ENCODE results near the gene NCBP3. TPM values are rescaled to one million over a fixed set of nuclear protein-coding genes. Genes with fewer than 3 reads are reported as not detected.

NCBP3 gene
- total and polyA plus RNA-seq, 9 of the 15 experiments (the other 6 are each of a cell fraction or from before 2014, with no cell fraction given), result 3.1 to 25.5 (median 20.5) TPM

DNA sequence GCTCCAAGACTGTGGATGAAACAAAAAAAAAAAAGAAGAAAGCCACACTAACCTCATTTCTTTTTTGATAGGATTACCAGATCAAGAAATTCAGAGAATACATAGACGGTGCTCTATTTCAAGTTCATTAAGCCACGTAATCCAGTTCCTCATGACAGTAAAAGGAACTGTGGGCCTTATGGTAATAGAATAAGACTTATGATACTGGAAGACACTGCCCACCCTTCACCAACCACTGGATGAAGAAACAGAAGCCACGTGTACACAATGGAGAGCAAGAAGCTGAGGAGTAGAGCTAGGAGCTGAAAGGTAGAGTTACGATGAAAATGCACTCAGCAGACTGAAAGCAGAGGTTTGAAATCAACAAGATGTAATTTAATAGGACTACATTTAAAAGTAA, 11.2 kb downstream of the NCBP3 start:
- no peak overlapping the region for H3K27ac ChIP-seq (ENCODE audit: extremely low read depth, low read depth, low read length)
- no peak overlapping the region for H3K4me2 ChIP-seq (ENCODE audit: insufficient read depth, low read length)
- no peak overlapping the region for H3K9ac ChIP-seq (ENCODE audit: insufficient read depth in 1 of 2, low read depth in 2 of 2, low read length in 2 of 2)
- no peak overlapping the region for H2AFZ ChIP-seq (ENCODE audit: low read depth, low read length)
- no TSS peak for BruUV-seq (replicated peaks)
- H3K36me3 ChIP-seq (ENCODE audit: control insufficient read depth, insufficient read depth, low read length), result peaks cover 56% of the 10 kb centered on the region; the same call in 2 of the 3 replicates
- DNase-seq (ENCODE audit: extremely low read depth in 1 of 4, low spot score in 3 of 4), result no peak
- H3K4me1 ChIP-seq (replicated peaks in 1 of 2; ENCODE audit: control insufficient read depth in 2 of 2, insufficient read depth in 2 of 2, low read length in 2 of 2), result no peaks in the 10 kb centered on the region
- FAIRE-seq, result no peak
- ATAC-seq, result no peak
- CTCF ChIA-PET (ENCODE audit: low intra/inter-chr PET ratio), result no interaction called here
- POLR2A ChIA-PET, result interaction anchor here (1.1 kb wide), 1 partner anchor 9 kb away, joined by 5 read pairs; no protein-coding TSS in a partner anchor
- intact Hi-C loops (cut with micrococcal nuclease) (no loop called here), in situ Hi-C loops (cut with MboI) (no loop called here)
- H3K9me1 ChIP-seq (ENCODE audit: control insufficient read depth, insufficient read depth, low read length), result no peaks in the 10 kb centered on the region
- H3K27me3 ChIP-seq (ENCODE audit: control insufficient read depth in 2 of 2, insufficient read depth in 2 of 2, low read length in 2 of 2), result no peaks in the 10 kb centered on the region
- no peaks in the 10 kb centered on the region; the same call in 2 of the 3 replicates for H3K79me2 ChIP-seq (ENCODE audit: control insufficient read depth, insufficient read depth, low read length)
- TF ChIP-seq GTF2E2 (tag; IDR thresholded peaks at IDR 0.05), result no peak
- no peak overlapping the region for H3K4me3 ChIP-seq
- H3K9me3 ChIP-seq (replicated peaks; ENCODE audit: control insufficient read depth, insufficient read depth, low read depth, low read length), result no peaks in the 10 kb centered on the region
- H4K20me1 ChIP-seq (replicated peaks; ENCODE audit: control insufficient read depth, insufficient read depth, low read length), result 0 out of 2 replicates have a peak, but pooled peaks cover 5% of the 10 kb centered on the region
- 92% methylated on average over 4 of the region's 4 CpGs for WGBS (ENCODE audit: insufficient coverage, low coverage, missing lambda C conversion rate)

DNA sequence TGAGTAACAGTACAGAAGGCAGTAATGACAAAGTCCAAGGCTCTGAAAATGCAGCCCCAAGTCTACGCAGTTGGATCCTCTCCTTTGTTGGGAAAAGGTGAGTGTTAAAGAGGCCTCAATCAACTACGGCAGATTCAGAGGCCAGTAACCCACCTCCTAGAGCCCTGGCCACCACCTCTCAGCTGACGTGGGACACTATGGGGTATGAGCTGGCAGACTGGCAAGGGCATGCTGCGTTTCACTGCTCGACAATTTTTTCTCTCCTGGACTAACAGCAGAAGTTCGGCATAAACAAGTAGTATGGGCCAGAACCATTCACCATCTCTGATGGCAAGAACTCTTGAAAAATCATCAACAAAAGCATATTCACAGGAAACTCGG, 17.2 kb downstream of the NCBP3 start:
- 96% methylated on average over 6 of the region's 7 CpGs for WGBS (ENCODE audit: insufficient coverage, low coverage, missing lambda C conversion rate)
- intact Hi-C loops (cut with micrococcal nuclease) (no loop called here), in situ Hi-C loops (cut with MboI) (no loop called here)
- no peak for ATAC-seq
- no peak for FAIRE-seq
- no peaks in the 10 kb centered on the region for H3K9me1 ChIP-seq (ENCODE audit: control insufficient read depth, insufficient read depth, low read length)
- H3K79me2 ChIP-seq (ENCODE audit: control insufficient read depth, insufficient read depth, low read length), result no peaks in the 10 kb centered on the region
- no peaks in the 10 kb centered on the region for H4K20me1 ChIP-seq (replicated peaks; ENCODE audit: control insufficient read depth, insufficient read depth, low read length)
- no peak overlapping the region for H3K9ac ChIP-seq (ENCODE audit: insufficient read depth in 1 of 2, low read depth in 2 of 2, low read length in 2 of 2)
- H3K27me3 ChIP-seq (ENCODE audit: control insufficient read depth in 2 of 2, insufficient read depth in 2 of 2, low read length in 2 of 2), result no peaks in the 10 kb centered on the region
- no peaks in the 10 kb centered on the region for H3K9me3 ChIP-seq (replicated peaks; ENCODE audit: control insufficient read depth, insufficient read depth, low read depth, low read length)
- H3K4me2 ChIP-seq (ENCODE audit: insufficient read depth, low read length), result no peak overlapping the region
- H3K36me3 ChIP-seq (ENCODE audit: control insufficient read depth, insufficient read depth, low read length), result peaks cover 59% of the 10 kb centered on the region
- no peak overlapping the region for H3K27ac ChIP-seq (ENCODE audit: extremely low read depth, low read depth, low read length)
- DNase-seq (ENCODE audit: extremely low read depth in 1 of 4, low spot score in 3 of 4), result no peak
- no peak overlapping the region for H2AFZ ChIP-seq (ENCODE audit: low read depth, low read length)
- ChIA-PET CTCF (ENCODE audit: low intra/inter-chr PET ratio) (no interaction called here), POLR2A (no interaction called here)
- H3K4me1 ChIP-seq (replicated peaks in 1 of 2; ENCODE audit: control insufficient read depth in 2 of 2, insufficient read depth in 2 of 2, low read length in 2 of 2), result no peaks in the 10 kb centered on the region
- H3K4me3 ChIP-seq, result no peak overlapping the region
- TF ChIP-seq ZNF584 (CRISPR knock-in tag; IDR thresholded peaks at IDR 0.05; ENCODE audit: low read depth) (no peak), COPS2 (conservative IDR thresholded peaks at IDR 0.05) (no peak), ZNF780A (CRISPR knock-in tag; IDR thresholded peaks at IDR 0.05) (no peak), BRCA1 (IDR thresholded peaks at IDR 0.05) (no peak), BRCA1 (CRISPR knock-in tag; IDR thresholded peaks at IDR 0.05) (no peak), IRF2 (CRISPR knock-in tag; IDR thresholded peaks at IDR 0.05) (no peak), SUPT5H (IDR thresholded peaks at IDR 0.05) (no peak)
- TF ChIP-seq, protein P1, sequence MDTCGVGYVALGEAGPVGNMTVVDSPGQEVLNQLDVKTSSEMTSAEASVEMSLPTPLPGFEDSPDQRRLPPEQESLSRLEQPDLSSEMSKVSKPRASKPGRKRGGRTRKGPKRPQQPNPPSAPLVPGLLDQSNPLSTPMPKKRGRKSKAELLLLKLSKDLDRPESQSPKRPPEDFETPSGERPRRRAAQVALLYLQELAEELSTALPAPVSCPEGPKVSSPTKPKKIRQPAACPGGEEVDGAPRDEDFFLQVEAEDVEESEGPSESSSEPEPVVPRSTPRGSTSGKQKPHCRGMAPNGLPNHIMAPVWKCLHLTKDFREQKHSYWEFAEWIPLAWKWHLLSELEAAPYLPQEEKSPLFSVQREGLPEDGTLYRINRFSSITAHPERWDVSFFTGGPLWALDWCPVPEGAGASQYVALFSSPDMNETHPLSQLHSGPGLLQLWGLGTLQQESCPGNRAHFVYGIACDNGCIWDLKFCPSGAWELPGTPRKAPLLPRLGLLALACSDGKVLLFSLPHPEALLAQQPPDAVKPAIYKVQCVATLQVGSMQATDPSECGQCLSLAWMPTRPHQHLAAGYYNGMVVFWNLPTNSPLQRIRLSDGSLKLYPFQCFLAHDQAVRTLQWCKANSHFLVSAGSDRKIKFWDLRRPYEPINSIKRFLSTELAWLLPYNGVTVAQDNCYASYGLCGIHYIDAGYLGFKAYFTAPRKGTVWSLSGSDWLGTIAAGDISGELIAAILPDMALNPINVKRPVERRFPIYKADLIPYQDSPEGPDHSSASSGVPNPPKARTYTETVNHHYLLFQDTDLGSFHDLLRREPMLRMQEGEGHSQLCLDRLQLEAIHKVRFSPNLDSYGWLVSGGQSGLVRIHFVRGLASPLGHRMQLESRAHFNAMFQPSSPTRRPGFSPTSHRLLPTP (IDR thresholded peaks at IDR 0.05; ENCODE audit: borderline replicate concordance, extremely low read depth, insufficient read length), result no peak
- BruUV-seq (replicated peaks), result no TSS peak
